Daoy (cell line): ENCODE measurements around the gene TMEM267. TPM values are rescaled to one million over a fixed set of nuclear protein-coding genes. Genes with fewer than 3 reads are reported as not detected.
"Not testable (repeated sequence)": the region's sequence is repeated elsewhere in the genome, so short reads cannot be mapped to it uniquely, and the experiment has no call there.

Source experiments
- DNase-seq: peaks from one replicate; pipeline ENCODE4 v3.0.0-alpha.2; 2015; ENCODE audit warnings: low read depth
- total RNA-seq: library from RNA; depleted of rRNA; stranded (reverse); fragments of >200 nt; shearing (Covaris generic); gene quantifications from 2 replicates; pipeline ENCODE4 v1.2.3, GENCODE V29; 2014

Gene TMEM267
- total RNA-seq, 1 experiment from 2014 or later, result 11.9 TPM

DNA sequence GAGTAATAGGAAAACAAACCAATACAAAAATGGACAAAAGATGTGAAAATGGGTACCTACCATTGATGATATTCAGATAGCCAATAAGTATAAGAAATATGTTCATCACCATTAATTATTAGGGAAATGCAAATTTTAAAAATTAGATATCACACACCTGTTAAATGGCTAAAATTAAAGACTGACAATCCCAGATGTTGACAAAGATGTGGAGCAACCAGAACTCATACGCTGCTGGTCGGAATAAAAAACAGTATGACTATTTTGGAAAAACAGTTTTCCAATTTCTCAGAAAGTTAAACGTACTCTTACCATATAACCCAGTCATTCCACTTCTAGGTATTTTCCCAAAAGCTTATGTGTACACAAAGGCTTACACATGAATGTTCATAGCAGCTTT lies 27.1 kb downstream of the TMEM267 start:
- no peak for DNase-seq

DNA sequence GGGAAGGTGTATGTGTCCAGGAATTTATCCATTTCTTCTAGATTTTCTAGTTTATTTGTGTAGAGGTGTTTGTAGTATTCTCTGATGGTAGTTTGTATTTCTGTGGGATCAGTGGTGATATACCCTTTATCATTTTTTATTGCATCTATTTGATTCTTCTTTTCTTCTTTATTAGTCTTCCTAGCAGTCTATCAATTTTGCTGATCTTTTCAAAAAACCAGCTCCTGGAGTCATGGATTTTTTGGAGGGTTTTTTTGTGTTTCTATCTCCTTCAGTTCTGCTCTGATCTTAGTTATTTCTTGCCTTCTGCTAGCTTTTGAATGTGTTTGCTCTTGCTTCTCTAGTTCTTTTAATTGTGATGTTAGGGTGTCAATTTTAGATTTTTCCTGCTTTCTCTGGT lies 42.1 kb downstream of the TMEM267 start:
- DNase-seq, result not testable (repeated sequence)

DNA sequence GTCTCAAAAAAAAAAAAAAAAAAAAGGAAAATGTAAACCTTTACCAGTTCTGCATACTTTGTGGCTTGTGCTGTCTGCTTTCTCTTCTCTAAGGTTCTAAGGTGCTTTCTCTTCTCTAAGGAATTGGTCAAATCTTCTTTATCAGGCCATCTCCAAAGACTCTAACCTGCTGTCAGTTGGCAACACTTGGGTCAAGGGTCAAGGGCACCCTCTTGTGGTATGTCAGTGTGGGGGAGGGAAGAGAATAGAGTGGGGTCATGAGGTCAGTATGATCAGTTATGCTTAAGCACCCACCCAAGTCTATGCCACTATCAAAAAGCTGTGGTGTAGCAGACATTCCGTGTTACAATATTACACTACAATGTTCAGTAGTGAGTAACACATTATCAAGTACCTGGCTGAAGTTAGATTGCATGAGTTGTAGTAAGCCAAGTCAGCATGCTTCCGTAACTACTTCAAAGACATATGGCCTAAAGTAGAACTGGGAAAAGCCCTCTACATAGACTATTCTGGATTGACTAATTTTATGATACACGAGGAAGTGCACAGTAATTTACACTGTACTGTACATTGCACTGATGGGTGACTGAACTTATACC lies 46.5 kb downstream of the TMEM267 start:
- no peak for DNase-seq

DNA sequence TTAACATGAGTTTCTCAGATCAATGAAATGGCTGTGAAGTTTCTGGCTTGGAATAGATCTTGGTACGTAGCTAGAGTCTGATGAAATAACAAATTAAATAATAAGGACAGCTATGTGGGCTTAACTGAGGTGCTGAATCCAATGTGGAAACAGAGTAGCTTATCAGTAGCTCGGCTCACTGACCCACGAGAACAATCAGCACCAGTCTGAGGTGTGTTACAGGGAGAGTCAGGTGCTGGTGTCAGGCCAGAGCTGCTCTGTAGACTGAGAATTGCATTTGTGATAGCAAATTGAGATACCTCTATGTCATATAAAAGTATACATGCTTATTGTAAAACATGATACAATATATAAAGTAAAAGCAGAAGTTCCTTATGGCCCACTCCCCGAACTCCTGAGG lies 50.3 kb downstream of the TMEM267 start:
- no peak for DNase-seq

DNA sequence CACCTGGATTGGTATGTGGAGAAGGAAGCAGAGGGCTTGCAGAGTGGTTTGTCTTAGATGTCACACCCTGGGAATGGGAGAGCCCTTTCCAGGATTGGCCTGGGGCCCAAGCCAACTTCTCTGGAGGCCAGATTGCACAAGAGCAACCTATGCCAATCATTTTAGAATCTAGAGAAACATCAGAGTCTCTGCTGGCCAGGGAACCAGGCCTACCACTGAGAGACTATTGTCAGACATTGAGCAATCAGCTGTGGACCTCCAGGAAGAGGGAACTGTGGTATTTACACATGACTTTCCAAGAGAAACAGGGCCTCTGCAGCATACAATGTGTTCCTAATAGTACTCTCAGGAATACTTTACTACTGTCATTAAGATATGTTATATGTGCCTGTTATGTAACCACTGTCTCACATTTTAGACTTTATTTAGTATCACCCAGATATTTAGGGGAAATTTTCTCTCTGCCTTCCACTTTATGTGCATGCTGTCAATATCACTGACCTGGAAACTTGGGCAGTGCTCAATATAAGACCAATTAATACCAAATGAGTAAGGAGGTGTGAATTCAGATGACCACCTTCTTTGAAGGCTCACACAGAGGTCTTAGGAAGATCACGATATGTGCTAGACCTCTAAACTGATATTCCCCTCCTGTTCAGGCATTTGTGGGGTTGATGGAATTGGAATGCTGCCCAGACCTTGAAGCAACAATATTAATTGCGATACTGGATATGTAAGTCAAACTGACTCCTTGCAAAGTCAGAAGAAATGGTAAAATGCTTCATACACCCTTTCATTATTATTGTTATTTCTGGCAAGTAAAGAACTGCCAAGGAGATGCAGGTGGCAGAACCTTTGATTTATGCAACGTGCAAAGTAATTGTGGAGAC lies 50.9 kb downstream of the TMEM267 start:
- DNase-seq, result peak; percentile 54

DNA sequence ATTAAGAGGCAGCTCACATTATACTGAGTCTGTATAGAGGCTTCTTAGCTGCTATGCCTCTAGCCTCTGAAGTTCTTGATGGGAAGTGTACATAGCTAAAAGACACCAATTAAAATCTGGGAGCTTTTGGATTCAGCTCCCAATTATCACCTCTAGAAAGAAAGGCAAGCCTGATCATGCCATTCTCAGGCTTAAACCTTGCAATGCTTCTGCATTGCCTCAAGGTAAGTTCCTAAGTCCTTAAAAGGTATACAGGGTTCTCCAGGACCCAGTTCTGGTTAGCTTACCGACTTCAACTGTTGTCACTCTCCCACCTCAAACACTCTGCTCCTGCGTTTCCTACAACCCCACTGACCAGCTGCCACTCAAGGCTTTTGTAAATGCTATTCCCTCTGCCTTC lies 54.0 kb downstream of the TMEM267 start:
- DNase-seq, result no peak

DNA sequence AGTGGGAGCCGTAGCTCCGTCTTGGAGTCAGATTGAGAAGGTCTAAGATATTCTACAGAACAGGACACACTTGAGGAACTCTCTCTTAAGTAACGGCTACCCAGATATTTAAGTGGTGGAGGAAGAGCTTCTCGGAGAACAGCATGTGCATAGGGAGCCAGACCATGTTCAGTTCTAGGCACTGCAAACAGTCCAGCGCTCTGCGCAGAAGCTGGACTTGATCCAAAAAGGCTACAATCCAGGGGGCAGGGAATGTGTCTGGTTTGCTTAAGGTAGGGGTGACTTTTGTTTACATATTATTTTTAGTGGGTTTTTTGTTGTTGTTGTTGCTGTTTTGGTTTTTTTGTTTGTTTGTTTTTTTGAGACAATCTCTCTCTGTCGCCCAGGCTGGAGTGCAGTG lies 54.6 kb downstream of the TMEM267 start:
- DNase-seq, result no peak

DNA sequence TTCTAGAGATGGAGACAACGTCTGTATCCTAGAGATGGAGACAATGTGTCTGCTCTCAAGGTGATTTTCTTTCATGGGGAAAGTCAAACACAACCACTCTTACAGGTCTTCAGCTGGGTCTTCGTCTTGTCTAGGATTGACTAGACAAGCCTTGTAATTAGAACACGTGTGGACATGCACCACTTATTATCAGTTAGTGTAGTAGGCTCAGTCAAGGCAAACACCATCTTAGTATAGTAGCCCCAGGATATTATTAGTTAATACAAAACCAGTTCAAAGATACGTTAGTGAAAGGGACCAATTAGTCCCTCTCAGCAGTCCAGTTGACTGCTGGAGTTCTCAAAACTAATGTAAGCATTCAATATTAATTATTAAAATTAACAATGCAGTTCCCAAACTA lies 56.4 kb downstream of the TMEM267 start:
- no peak for DNase-seq

DNA sequence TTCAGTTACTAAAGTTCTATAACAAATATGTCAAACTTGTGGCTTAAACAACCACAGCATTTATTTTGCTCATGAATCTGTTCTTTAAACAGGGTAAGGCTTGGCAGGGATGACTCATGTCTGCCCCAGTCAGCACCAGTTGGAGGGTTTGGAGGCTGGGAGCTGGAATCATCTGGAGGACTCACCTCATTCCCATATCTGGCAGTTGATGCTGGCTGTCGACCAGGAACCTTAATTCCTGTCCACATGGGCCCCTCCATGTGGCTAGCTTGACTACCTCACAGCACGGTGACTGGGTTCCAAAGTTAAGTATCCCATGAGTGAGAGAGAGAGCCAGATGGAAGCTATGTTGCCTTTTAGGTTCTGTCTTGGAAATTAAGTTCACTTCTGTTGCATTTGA lies 57.7 kb downstream of the TMEM267 start:
- DNase-seq, result peak; percentile 84

DNA sequence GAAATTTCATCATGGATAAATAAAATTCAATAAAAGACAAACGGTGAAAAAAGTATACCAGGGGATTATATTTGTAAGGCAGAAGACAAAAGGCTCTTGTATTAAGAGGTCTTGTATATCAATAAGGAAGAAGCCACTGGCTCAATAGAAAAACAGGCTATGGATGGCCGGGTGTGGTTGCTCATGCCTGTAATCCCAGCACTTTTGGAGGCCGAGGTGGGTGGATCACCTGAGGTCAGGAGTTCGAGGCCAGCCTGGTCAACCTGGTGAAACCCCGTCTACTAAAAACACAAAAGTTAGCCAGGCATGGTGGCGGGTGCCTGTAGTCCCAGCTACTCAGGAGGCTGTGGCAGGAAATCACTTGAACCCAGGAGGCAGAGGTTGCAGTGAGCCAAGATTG lies 60.6 kb downstream of the TMEM267 start:
- DNase-seq, result not testable (repeated sequence)

DNA sequence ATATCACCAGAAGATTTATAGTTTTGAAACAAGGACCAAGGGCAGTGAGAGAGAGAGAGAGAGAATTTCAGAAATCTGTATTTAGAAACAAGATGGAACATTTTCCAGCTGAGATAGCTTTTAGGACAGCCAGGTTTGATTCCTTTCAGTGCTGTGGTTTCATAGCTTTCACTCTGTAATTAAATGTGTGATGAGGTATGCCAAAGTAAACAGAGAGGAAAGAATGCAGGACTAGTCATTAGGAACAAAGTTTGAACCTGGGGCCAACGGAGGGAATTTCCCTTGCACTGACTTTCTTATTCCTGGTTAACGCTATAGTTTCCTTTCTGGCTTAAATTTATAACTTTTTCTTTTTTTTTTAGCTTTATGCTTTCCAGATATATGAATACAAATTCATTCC lies 61.5 kb downstream of the TMEM267 start:
- peak; percentile 77 for DNase-seq

DNA sequence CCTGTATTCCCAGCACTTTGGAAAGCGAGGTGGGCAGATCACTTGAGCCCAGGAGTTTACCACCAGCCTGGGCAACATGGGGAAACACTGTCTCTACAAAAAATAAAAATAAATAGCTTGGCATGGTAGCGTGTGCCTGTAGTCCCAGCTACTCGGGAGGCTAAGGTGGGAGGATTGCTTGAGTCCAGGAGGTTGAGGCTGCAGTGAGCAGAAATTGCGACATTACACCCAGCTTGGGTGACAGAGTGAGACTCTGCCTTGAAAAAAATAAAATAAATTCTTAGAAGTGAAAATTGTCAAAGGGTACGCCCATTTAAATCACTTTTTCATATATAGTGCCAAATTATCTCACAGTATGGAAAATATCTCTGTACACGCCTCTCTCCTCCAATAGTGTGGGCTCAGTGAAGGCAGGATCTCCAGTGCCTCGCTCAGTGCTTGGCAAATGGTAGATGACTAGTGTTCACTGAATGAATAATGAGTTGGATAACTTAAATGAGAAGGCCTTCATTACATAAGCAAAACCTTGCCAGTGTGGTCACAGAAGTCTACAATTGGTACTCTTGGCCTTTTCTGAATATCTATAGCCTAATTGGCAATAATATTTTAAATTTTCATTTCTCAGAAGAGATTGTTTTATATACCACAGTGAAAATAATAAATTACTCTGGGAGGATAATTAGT lies 62.1 kb downstream of the TMEM267 start:
- DNase-seq, result peak; percentile 6

DNA sequence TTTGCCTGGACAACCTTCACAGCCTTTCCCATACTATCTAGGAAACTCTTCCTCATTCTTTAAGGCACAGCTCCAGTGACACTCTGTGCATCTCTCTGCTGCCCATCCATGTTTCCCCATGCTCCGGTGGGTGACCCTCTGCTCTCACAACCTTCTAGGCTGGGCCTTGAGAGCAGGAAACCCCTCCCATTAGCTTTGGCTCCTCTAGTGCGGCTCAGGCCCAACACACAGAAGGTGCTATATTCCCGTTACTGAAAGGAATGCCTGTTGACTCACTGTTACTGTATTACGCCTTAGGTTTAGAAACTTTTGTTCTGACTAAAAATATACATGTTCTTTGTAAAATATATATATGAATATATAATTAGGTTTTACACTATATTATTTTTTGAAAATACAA lies 63.4 kb downstream of the TMEM267 start:
- peak; percentile 12 for DNase-seq

DNA sequence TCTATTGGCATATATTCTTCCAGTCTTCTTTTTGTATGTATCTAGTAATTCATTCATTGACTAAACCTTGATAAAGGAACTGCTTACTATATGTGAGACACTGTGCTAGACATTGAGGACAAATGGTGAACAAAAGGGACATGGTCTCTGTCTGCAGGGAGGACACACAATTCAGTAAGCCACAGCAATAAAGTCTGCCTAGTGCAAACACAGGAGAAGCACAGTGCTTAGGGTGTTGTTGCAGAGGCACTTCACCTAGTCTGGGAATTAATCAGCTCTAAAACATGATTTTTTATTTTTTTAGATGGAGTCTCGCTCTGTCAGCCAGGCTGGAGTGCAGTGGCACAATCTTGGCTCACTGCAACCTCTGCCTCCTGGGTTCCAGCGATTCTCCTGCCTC lies 65.1 kb downstream of the TMEM267 start:
- no peak for DNase-seq

DNA sequence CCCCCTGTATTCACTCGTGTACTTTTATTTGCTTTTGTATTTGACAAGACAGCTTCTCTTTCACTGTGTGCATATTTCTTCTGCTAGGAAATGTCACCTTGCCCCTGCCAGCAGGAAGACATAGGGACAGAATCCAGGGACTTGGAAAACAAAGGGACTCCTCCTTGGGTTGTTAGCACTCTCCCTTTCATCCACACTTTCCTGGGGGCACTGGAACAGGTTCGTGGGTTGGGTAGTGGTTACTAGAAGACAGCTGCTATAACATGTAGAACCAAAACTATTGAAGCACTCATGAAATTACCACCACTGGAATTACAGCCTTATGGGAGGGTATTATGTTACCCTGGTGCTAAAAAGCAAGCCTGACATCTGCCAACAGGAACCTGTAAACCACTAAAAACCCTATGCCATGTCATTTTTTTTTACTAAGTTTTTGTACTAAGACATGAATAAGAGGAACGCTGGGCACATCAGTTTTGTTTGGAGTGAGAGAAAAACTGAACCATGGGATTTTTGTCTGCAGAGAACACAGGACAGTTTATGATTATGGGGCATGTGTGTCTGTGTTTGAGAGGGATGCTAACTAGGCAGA lies 66.8 kb downstream of the TMEM267 start:
- no peak for DNase-seq

DNA sequence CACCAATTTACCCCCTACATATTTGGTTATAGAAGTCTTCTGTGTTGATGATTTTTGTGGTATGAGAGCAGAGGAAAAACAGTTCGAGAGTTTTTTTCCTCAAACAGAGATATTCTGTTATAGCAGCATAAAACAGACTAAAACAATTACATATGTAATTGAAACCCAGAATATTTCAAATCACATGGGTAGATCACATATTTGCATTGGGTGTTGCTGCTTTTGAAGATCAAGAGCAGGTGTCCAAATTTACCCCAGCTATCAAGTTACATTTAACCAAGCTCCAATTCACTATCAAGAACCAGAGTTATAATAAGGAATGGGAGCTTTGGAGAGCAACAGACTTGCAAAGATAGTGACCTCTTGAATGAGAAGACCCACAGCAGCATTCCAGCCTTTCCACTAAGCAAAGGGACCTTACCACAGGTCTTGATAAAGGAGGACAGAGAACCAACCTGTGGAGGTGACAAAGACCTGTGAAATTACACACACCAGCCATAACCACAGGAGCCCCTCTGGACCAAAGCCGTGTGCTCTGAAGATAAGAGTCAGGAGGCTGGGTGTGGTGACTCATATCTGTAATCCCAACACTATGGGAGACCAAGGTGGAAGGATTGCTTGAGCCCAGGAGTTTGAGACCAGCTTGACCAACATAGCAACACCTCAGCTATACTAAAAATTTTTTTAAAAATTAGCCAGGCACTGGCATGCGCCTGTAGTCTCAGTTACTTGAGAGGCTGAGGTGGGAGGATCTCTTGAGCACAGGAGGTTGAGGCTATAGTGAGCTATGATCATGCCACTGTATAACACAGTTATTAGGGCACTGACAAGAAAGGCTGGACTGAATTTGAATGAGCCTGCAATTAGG lies 67.5 kb downstream of the TMEM267 start:
- peak; percentile 47 for DNase-seq

DNA sequence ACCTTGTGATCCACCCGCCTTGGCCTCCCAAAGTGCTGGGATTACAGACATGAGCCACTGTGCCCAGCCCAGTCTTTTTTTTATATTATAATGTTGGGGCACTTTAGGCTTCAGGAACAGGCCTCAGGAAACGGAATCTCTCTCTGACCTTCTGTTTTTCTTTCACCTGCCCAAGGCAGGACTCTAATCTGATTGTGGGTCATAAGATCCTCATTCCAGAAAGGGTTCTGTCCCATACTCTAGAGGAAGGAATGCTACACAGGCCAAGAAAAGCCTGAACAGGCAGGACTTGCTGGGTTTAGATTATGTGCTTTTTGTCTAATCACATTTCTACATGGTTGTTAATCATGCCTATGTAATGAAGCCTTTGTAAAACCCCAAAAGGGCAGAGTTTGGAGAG lies 69.7 kb downstream of the TMEM267 start:
- DNase-seq, result no peak

DNA sequence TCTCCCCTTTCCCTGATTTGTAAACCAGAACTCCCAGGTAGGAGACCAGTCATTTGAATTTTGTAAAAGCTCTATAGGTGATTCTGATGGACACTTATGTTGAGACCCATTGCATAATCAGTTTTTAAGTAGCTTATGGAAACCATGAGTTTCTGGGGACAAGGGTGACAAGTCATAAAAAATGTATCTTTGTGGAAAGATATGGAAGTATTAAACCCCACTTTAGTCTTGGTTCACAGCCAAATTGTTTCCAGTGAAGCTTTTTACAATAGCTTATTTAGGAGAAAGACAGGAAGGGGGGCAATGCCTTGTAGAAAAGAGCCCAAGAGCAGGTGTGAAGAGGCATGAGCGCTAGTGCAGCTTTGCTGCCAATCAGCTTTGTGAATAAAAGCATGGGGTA lies 71.0 kb downstream of the TMEM267 start:
- DNase-seq, result no peak

DNA sequence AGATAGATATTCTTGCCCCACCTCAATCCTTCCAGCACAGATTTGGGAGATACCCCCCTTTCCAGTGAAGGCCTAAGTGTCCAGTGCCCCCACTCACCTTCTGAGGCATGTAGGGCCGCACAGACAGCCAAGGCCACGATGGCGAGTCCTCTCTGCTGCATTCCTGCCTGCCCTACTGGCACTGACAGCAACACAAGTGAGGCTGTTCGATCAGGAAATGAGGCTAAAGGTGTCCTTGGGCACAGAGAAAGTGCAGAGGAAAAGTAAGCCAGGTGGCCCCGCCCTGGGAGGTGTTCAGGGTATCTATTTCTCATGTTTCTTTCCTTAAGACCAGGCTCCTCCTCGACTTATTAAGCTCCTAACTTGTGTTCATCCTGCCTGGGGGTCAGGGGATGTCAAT lies 71.5 kb downstream of the TMEM267 start, which contains the start of gene CCL28:
CCL28 (minus strand) TSS at position 236 of the 400 bp plus-strand sequence; CDS start at position 161, 75 bp downstream.
- no peak for DNase-seq

DNA sequence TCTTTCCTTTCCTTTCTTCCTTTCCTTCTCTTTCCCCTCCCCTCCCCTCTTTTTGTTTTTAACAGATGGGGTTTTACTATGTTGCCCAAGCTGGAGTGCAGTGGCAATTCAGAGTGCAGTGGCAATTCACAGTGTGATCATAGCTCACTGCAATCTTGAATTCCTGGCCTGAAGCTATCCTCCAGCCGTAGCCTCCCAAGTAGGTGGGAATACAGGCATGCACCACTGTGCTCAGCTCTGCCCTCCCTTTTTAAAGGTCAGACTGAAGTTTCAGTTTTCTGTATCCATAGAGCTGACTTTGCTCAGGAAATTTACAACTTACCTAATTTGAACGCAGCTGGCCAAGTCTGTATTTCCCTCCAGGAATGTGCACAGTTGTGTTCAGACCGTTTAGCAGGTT lies 72.2 kb downstream of the TMEM267 start:
- no peak for DNase-seq

DNA sequence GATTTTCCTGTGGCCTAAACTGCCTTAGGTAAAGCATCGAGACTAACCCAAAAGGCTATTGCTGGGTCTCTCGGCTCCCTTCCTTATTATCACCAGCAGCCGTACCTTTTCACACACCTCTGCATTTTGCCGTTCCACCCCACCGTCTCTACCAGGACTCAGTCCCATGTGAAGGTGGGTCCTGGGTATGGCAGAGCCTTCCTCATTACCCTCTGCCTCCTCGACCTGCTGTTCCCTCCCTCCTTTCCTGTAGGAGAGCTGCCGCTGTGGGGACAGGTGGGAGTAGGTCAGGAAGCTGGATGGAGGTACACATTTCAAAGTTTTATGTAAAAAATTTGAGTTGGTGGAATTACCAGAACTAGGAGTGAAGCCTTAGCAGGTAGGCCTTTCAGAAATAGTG lies 73.3 kb downstream of the TMEM267 start:
- no peak for DNase-seq
